PC-9 (cell line): ENCODE results near the gene BRSK1. TPM values are rescaled to one million over a fixed set of nuclear protein-coding genes. Genes with fewer than 3 reads are reported as not detected.
A peak's percentile ranks its signal among the peaks of the same experiment; 100 is the strongest.

Experiments
- BruUV-seq: library from RNA; stranded (reverse); fragments of 400-500 nt; replicated peaks from 2 replicates; lab custom pipeline; 2021; lab: Mats Ljungman, UMichigan
- CTCF ChIA-PET: fragments of 300-600 bp; sonication (Branson Sonifier 250); formaldehyde crosslinking; loops from one replicate; lab custom pipeline; 2022; ENCODE audit warnings: antibody characterized with exemption; lab: Charles Lee
- POLR2A ChIA-PET: fragments of 300-600 bp; sonication (Branson Sonifier 250); formaldehyde crosslinking; loops from one replicate; lab custom pipeline; 2022; ENCODE audit warnings: antibody characterized with exemption; ENCODE audit not compliant: unreplicated experiment; lab: Charles Lee
- DNase-seq, 2 experiments: peaks; one replicate each; pipeline versions ENCODE4 v3.0.0 to v3.0.0-alpha.2; 2015 to 2022; ENCODE audit warnings: mixed read lengths in 1 of 2
- H2AFZ ChIP-seq: fragments of 200-600 bp; sonication (generic); 2 replicates; pipeline ENCODE4 v1.8.1; 2017; ENCODE audit warnings: antibody characterized with exemption
- H3F3A ChIP-seq: fragments of 200-600 bp; sonication (generic); 2 replicates; pipeline ENCODE4 v1.8.1; 2017; ENCODE audit warnings: antibody characterized with exemption, mild to moderate bottlenecking, low read depth; ENCODE audit not compliant: insufficient read depth
- H3K27ac ChIP-seq: fragments of 200-600 bp; sonication (generic); 2 replicates; pipeline ENCODE4 v1.6.1; 2016; ENCODE audit warnings: mixed run types
- H3K27me3 ChIP-seq: fragments of 200-600 bp; sonication (generic); 2 replicates; pipeline ENCODE4 v1.6.1; 2016; ENCODE audit warnings: low read depth, mixed run types; ENCODE audit not compliant: insufficient read depth
- H3K36me3 ChIP-seq: fragments of 200-600 bp; sonication (generic); 2 replicates; pipeline ENCODE4 v1.6.1; 2016; ENCODE audit warnings: low read depth, mixed run types
- H3K4me1 ChIP-seq: fragments of 200-600 bp; sonication (generic); replicated peaks from 2 replicates; pipeline ENCODE4 v1.6.1; 2016; ENCODE audit warnings: mixed run types; ENCODE audit not compliant: insufficient read depth
- H3K4me2 ChIP-seq: fragments of 200-600 bp; sonication (generic); 2 replicates; pipeline ENCODE4 v1.6.1; 2017; ENCODE audit warnings: mixed run types
- H3K4me3 ChIP-seq: fragments of 200-600 bp; sonication (generic); 2 replicates; pipeline ENCODE4 v1.6.1; 2016; ENCODE audit warnings: mixed run types
- H3K79me2 ChIP-seq: fragments of 200-600 bp; sonication (generic); 2 replicates; pipeline ENCODE4 v1.6.1; 2017; ENCODE audit warnings: low read depth, mixed run types
- H3K9me2 ChIP-seq: fragments of 200-600 bp; sonication (generic); 2 replicates; pipeline ENCODE4 v1.8.1; 2017; ENCODE audit warnings: mild to moderate bottlenecking; ENCODE audit not compliant: insufficient read depth
- H3K9me3 ChIP-seq: fragments of 200-600 bp; sonication (generic); 2 replicates; pipeline ENCODE4 v1.8.1; 2016; ENCODE audit warnings: low read depth; ENCODE audit not compliant: insufficient read depth
- H4K20me1 ChIP-seq: fragments of 200-600 bp; sonication (generic); 2 replicates; pipeline ENCODE4 v1.8.1; 2017; ENCODE audit not compliant: insufficient read depth
- CTCF ChIP-seq: fragments of 200-600 bp; sonication (generic); conservative IDR thresholded peaks from 2 replicates; pipeline ENCODE4 v1.6.1; 2017; ENCODE audit warnings: mixed run types, antibody characterized with exemption, mild to moderate bottlenecking, moderate library complexity
- EZH2 ChIP-seq: fragments of 200-600 bp; sonication (generic); IDR thresholded peaks from 2 replicates; pipeline ENCODE4 v1.8.0; 2017; ENCODE audit warnings: antibody characterized with exemption, low read depth
- intact Hi-C: fragments of 100-400 bp; cut with micrococcal nuclease; formaldehyde crosslinking; loops from one replicate; pipeline ENCODE4 v1.10.0; 2022; ENCODE audit not compliant: unreplicated experiment
- total RNA-seq: library from RNA; stranded (reverse); gene quantifications from 2 replicates; pipeline ENCODE4 v1.2.3, GENCODE V29; 2021

Gene BRSK1
- total RNA-seq, 1 experiment from 2014 or later = 6.5 TPM

- H2AFZ ChIP-seq = no peak overlapping the region
- no peaks in the 10 kb centered on the region for H3K27me3 ChIP-seq
- no peak overlapping the region for H3K4me3 ChIP-seq
- no peak overlapping the region for H3K4me2 ChIP-seq
- BruUV-seq = no TSS peak
- TF ChIP-seq CTCF = no peak
- no peak for TF ChIP-seq EZH2
- H3K9me2 ChIP-seq = no peaks in the 10 kb centered on the region
- peaks cover 47% of the 10 kb centered on the region for H3K4me1 ChIP-seq
- H4K20me1 ChIP-seq = peaks cover 7% of the 10 kb centered on the region; the same call in 1 of the 2 replicates
- intact Hi-C loops = no loop called here
- no peaks in the 10 kb centered on the region for H3K79me2 ChIP-seq
- 0 out of 2 replicates have a peak, but pooled peaks cover 3% of the 10 kb centered on the region for H3K36me3 ChIP-seq
- H3K27ac ChIP-seq = no peak overlapping the region
- H3F3A ChIP-seq = peaks cover 26% of the 10 kb centered on the region; the same call in 1 of the 2 replicates
- ChIA-PET CTCF (no interaction called here), POLR2A (interaction anchor here (0.8 kb wide), 1 partner anchor 29 kb away, joined by 9 read pairs; no protein-coding TSS in a partner anchor)
- H3K9me3 ChIP-seq = no peaks in the 10 kb centered on the region
- no peak for DNase-seq
Observed at GRCh38 chr19:55348317-55349034, 64.7 kb downstream of the BRSK1 start.

- Histone ChIP-seq H3K4me1 (peaks cover 50% of the 10 kb centered on the region), H3K36me3 (no peaks in the 10 kb centered on the region), H3K4me2 (peak overlapping the region; percentile 64), H3K27me3 (no peaks in the 10 kb centered on the region), H3K9me2 (no peaks in the 10 kb centered on the region), H2AFZ (no peak overlapping the region), H3K4me3 (no peak overlapping the region), H4K20me1 (no peaks in the 10 kb centered on the region), H3F3A (peaks cover 32% of the 10 kb centered on the region), H3K27ac (peak overlapping the region; percentile 54), H3K9me3 (no peaks in the 10 kb centered on the region), H3K79me2 (no peaks in the 10 kb centered on the region)
- BruUV-seq = no TSS peak
- ChIA-PET CTCF (interaction anchor here (0.6 to 1.6 kb wide), 2 partner anchors 11 to 83 kb away, joined by 3 to 5 read pairs; no protein-coding TSS in a partner anchor), POLR2A (interaction anchor here (0.6 to 1.0 kb wide), 3 partner anchors 22 to 304 kb away, joined by 3 to 6 read pairs (median 4); partner anchors contain the start of gene U2AF2)
- intact Hi-C loops = no loop called here
- DNase-seq = no peak
- TF ChIP-seq CTCF (no peak), EZH2 (no peak)
Observed at GRCh38 chr19:55350620-55351315, 67.0 kb downstream of the BRSK1 start.

- intact Hi-C loops = loop anchor here (1.0 kb wide), 1 partner anchor 13 kb away; the partner anchor contains the start of gene KMT5C
- H3K27ac ChIP-seq = peak overlapping the region; percentile 54
- CTCF ChIA-PET = interaction anchor here (0.6 to 1.7 kb wide), 4 partner anchors 13 to 50 kb away, joined by 3 to 5 read pairs (median 3); partner anchors contain the start of genes KMT5C and TMEM238
Observed at GRCh38 chr19:55352040-55352439, 68.2 kb downstream of the BRSK1 start.

More at GRCh38 chr19:55352040-55352439, 68.2 kb downstream of the BRSK1 start:
- BruUV-seq = no TSS peak
- Histone ChIP-seq H3K79me2 (no peaks in the 10 kb centered on the region), H3K4me1 (peaks cover 47% of the 10 kb centered on the region), H3K36me3 (no peaks in the 10 kb centered on the region), H4K20me1 (no peaks in the 10 kb centered on the region), H3F3A (peaks cover 36% of the 10 kb centered on the region), H3K27me3 (peaks cover 5% of the 10 kb centered on the region), H3K9me2 (no peaks in the 10 kb centered on the region), H3K4me3 (no peak overlapping the region), H2AFZ (no peak overlapping the region), H3K9me3 (no peaks in the 10 kb centered on the region), H3K4me2 (peak overlapping the region; percentile 89)
- peak; percentile 95 to 99 for DNase-seq
- POLR2A ChIA-PET = interaction anchor here (0.5 to 1.1 kb wide), 6 partner anchors 13 to 183 kb away, joined by 4 to 23 read pairs (median 6); partner anchors contain the start of gene KMT5C
- TF ChIP-seq EZH2 (no peak), CTCF (no peak)
